NCI-H510A (cell line): ENCODE measurements around the gene DYRK1A.

Experiments used
- DNase-seq: peaks from one replicate; lab custom pipeline; 2025; lab: John Stamatoyannopoulos, UW

Gene DYRK1A

DNA sequence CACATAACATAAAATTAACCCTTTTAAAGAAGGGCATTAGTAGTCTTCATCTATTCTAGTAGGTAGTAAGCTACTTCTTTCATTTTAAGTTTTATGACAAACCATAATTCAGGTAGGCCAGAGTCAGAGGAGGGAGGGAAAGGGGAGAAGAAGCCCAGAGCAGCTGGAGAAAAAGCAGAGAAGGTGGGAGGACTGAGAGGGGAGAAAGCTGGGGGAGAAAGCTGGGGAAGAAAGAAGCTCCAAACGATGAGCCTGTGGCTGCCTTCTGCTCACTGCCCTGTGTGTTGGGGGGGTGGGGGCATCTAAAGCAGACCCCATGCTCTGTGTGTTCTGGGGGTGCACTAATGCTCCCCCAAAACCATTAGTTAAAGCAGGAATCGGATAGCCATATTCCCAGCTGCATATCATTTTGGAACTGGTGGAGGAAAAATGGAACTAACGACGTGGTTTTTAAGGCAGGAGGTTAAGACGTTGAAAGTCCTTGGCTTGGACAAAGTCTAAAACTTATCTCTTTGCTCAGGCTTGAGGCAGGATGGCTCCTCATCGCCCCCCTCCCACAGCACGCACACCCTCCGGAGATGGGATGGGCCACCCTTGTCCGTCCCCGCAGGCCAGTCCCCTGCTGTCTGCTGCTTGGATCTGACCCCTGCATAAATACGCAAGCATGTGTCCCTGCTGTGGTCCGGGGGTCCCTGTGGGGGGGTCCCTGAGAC is 184.2 kb downstream of the DYRK1A start:
- DNase-seq: no peak

GRCh38 chr21:37551331-37551992 is 184.9 kb downstream of the DYRK1A start:
- peak; percentile 24 for DNase-seq

DNA sequence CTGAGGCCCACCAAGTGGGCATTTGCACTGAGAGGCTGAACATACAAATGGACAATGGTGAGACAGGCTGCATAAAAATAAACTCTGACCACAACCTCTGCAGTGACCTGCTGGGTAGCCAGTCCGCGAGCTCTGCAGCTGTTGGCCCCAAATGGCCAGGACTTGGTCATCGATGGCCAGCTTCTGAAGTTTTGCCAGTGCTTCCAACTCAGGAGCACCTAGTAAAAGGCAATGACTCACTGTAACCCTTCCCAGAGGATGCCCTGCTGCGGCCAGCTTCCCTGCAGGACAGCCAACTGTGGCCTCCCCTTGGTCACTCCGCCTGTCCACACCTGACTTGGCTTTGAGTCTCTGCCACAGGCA is 185.4 kb downstream of the DYRK1A start:
- DNase-seq: no peak

- no peak for DNase-seq
Measured at GRCh38 chr21:37552496-37553029, 186.0 kb downstream of the DYRK1A start.

GRCh38 chr21:37553078-37553481 is 186.5 kb downstream of the DYRK1A start:
- no peak for DNase-seq

DNA sequence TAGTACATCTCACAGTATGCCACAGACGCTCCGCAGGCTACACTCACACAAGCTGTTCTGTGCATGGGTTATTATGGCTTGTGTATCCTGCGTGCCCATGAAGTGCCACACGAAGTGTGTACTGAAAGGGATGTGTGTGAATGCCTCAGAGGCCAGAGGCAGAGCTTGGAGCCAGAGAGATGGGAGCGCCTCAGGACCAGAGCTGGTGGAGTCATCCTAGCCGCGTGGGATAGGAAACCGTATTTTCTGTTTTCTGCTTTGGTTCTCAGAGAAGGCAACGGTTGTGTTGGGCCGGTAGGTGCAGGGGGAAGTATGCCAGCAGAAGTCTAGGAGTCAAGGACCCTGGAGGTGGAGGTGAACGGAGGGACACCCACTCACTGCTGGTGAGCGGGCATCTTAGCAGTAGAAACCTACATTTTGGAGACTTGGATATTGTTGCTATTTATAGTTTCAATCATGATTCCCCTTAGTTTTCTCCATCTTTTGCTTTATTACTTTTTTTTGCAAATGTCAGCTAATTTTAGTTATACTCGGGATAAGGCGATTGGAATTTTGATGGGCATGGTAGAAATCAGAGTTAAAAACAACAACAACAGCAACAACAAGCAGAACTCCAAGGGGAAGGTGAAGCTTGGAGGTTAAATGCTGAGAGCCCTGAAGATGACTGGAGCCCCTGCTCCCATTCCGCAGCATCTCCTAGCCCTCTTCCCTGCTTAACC is 188.2 kb downstream of the DYRK1A start:
- no peak for DNase-seq

DNA sequence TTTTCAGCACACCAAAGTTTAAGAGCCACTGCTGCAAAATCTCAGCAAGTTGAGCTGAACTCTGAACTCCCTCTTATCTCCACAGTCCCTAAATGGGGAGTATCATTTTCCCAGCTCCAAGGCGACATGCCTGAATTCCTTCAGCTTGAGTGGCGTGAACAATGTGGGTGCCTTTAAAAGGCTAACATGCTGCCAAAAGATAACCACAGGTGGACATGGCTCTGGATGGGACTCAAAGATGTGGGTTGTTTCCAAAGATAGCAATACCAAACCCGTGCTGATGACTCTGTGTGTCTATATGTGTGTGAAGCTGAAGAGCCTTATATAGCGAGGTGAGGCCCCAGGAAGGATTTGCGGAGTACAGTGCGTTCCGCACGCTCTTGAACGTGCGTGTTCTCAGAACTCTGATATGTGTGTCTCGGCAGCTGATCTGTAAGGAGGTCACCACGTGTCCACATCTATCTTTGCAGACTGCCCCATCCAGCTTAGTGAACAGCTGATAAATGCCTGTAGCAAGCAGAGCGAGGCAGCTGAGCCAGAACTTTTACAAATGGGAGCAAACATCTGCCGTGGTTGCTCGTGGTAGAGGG is 189.2 kb downstream of the DYRK1A start:
- DNase-seq: no peak

- no peak for DNase-seq
Measured at GRCh38 chr21:37557261-37557950, 190.8 kb downstream of the DYRK1A start.

DNA sequence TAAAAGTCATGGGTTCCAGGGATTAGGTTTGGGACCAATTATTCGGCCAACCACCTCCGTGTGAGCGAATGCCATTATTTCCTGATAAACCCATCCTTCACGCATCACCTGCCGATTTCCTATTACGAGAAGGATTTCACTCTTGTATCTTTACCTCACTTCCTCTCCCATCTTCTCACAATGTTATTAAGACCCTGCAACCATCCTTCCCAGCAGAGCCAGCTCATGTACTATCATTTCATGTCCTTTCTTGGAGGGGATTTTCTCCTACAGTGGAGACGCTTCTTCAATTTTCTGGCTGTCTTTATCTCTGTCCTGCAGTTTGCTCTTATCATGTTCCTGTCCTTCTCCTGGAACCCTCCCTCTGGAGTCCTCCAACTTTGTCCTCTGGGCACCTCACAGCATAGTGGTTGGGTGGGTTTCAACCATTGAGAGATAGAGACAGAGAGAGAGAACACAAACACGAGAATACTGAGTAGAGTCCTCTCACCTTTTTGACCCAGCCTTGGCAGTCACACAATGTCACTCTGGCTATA is 192.2 kb downstream of the DYRK1A start:
- DNase-seq: no peak

DNA sequence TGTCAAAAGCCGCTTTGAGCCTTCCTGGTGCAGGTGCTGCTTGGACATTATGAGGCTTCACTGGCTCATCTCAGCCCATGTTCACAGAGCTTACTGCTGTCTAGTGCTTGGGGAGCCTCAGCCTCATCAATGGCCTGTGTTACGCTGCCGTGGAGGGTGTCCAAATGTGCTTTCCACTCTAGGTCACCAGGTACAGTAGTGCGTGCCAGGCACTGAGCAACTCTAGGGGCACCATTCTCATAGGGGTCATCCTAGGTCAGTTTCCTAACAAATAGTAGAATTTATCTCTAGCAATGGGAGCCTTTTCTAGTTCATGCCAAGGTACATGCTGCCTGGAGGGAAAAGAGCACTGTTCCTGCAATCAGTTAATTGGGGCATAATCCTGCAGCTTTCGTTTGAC is 193.8 kb downstream of the DYRK1A start:
- no peak for DNase-seq

DNA sequence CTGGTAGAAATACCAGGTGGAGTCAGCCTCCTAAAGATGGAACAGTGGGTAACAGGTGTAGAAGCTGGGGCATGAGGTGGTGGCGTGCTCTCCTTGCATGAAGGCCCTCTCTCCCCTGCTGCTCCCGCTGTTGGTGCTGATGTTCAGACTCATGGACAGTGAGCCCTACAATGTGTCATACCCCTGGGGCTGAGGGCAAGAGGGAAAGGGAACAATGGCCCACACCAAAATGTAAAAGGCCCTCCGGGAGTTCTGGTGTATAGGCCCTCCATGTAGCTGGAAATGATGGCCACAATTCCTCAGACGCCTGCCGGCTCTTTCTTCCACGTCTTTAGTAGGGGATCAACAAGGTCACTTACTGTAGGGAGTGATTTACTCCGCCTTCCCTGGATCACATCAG is 194.9 kb downstream of the DYRK1A start:
- DNase-seq: no peak

- no peak for DNase-seq
Measured at GRCh38 chr21:37561941-37562919, 195.7 kb downstream of the DYRK1A start.

DNA sequence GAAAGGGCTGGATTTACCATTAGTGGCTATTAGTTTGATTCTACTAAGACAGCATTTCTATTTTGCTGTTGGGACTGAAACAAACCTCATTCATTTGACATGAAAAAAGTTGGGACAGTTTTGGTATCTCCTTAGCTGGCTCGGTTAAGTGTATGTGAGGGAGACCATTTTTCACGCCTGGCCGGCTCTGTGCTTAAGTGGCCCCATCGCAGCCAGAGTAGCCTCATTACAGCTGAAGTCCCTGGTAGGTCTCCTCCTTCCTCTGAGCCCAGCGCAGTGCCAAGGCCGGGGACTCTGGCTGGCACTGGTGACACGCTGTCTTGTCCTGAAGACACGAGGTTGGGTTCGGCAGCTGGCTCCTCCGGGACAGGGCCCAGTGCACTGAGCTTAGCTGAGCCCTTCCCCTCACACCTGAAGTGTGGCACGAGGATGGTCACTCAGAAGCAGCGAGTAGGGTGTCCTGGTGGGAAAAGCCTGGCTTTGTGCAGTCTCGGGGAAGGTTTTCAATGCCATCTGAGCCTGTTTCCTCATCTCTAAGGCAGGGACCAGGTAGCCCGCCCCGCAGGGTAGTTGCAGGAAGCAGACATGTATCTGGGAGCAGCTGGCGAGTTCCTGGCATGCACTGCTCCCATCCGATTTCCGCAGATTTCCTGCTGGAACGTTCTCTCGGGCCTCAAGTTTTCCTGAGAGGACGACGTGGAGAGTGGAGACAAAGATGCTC is 196.5 kb downstream of the DYRK1A start:
- DNase-seq: no peak

- DNase-seq: peak; percentile 96
Measured at GRCh38 chr21:37563641-37564340, 197.2 kb downstream of the DYRK1A start.

DNA sequence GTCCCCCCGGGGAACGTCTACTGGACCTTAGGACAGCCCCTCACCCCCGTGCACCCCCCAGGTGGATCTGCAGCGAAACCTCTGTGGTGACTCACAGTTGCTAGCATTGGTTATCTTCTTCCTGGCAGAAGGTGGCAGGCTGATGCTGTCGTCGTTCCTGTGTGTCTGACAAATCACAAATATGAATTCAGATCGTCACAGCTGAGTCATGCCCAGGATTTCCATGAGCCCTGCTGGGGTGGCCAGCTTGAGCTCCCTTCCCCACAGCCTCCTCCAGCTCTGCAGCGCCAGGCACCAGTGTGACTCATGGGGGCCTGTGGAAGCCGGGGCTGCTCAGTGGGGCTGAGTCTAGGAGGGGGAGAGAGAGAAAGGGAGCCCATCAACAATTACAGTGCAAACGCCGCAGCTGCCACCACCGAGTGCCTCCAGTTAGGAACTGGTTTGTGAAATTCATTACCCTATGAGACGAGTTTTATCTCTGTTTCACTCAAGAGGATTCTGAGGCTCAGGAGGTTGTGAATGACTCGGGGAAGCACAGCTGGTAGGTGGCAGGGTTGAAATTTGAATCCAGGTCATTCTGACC is 197.9 kb downstream of the DYRK1A start:
- DNase-seq: peak; percentile 76

GRCh38 chr21:37564924-37565529 is 198.5 kb downstream of the DYRK1A start:
- DNase-seq: peak; percentile 79

- no peak for DNase-seq
Measured at GRCh38 chr21:37565530-37566223, 199.1 kb downstream of the DYRK1A start.
